ENCODE results near the gene CABP1. TPM values are rescaled to one million over a fixed set of nuclear protein-coding genes. Genes with fewer than 3 reads are reported as not detected.

Gene CABP1
- total and polyA plus RNA-seq, 2 of the 13 experiments (the other 11 are each of a cell fraction or from before 2014, with no cell fraction given) = not detected

DNA sequence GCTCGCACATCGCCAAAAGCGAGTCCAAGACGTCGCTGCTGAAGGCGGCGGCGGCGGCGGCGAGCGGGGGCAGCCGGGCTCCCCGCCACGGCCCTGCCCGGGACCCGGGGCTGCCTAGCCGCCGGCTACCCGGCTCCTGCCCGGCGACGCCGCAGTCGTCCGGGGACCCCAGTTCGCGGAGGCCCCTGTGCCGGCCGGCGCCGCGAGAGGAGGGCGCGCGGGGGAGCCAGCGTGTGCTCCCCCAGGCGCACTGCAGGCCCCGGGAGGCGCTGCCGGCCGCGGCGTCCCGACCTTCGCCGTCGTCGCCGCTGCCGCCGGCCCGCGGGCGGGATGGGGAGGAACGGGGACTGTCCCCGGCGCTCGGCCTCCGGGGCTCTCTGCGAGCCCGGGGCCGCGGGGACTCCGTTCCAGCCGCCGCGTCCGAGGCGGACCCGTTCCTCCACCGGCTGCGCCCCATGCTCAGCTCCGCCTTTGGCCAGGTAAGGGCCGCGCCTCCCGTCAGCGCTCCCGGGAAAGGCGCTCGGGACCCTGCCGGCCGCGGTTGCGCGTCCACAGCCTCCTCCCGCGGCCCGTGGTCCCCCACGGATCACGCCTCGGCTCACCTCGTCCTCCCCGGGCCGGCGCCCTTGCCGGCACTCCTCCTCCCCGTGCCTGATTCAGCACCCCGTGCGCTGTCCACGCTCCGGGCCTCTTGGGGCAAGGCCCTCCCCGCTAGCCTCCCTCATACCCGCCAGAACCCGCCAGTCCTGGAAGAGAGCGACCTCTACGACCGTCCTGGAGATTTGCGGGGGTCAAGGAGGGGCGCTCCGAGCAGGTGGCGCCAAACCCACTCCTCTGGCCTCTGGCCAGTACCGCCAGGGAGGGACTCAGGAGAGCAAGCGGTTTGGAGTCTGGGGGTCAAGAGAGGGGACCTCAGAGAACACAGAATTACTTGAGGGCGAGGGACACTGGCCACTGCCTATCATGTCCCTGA is 721 bp downstream of the CABP1 start (continued):
- TF ChIP-seq, protein P1, sequence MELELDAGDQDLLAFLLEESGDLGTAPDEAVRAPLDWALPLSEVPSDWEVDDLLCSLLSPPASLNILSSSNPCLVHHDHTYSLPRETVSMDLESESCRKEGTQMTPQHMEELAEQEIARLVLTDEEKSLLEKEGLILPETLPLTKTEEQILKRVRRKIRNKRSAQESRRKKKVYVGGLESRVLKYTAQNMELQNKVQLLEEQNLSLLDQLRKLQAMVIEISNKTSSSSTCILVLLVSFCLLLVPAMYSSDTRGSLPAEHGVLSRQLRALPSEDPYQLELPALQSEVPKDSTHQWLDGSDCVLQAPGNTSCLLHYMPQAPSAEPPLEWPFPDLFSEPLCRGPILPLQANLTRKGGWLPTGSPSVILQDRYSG (CRISPR knock-in tag; IDR thresholded peaks at IDR 0.05) = no peak
- no peak for TF ChIP-seq CEBPB (IDR thresholded peaks at IDR 0.05; ENCODE audit: borderline replicate concordance, low read depth, low read length)
- no peak for TF ChIP-seq GLI4 (CRISPR knock-in tag; IDR thresholded peaks at IDR 0.05; ENCODE audit: borderline replicate concordance)
- no peak for TF ChIP-seq SCMH1 (CRISPR knock-in tag; IDR thresholded peaks at IDR 0.05; ENCODE audit: borderline replicate concordance)
- no peak for TF ChIP-seq TEAD3 (CRISPR knock-in tag; optimal IDR thresholded peaks at IDR 0.05; ENCODE audit: borderline replicate concordance)
- no peak for TF ChIP-seq ZC3H4 (CRISPR knock-in tag; IDR thresholded peaks at IDR 0.05; ENCODE audit: borderline replicate concordance)
- TF ChIP-seq, protein P2, sequence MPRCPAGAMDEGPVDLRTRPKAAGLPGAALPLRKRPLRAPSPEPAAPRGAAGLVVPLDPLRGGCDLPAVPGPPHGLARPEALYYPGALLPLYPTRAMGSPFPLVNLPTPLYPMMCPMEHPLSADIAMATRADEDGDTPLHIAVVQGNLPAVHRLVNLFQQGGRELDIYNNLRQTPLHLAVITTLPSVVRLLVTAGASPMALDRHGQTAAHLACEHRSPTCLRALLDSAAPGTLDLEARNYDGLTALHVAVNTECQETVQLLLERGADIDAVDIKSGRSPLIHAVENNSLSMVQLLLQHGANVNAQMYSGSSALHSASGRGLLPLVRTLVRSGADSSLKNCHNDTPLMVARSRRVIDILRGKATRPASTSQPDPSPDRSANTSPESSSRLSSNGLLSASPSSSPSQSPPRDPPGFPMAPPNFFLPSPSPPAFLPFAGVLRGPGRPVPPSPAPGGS (CRISPR knock-in tag; IDR thresholded peaks at IDR 0.05) = 0 out of 2 replicates have a peak, but pooled peaks have one; percentile 45
- no peak for TF ChIP-seq PAWR (CRISPR knock-in tag; IDR thresholded peaks at IDR 0.05; ENCODE audit: borderline replicate concordance)
- TF ChIP-seq BRCA1 (CRISPR knock-in tag; IDR thresholded peaks at IDR 0.05) = no peak
- no peak for TF ChIP-seq ZNF337 (CRISPR knock-in tag; IDR thresholded peaks at IDR 0.05; ENCODE audit: borderline replicate concordance, low read depth)
- TF ChIP-seq, protein P3, sequence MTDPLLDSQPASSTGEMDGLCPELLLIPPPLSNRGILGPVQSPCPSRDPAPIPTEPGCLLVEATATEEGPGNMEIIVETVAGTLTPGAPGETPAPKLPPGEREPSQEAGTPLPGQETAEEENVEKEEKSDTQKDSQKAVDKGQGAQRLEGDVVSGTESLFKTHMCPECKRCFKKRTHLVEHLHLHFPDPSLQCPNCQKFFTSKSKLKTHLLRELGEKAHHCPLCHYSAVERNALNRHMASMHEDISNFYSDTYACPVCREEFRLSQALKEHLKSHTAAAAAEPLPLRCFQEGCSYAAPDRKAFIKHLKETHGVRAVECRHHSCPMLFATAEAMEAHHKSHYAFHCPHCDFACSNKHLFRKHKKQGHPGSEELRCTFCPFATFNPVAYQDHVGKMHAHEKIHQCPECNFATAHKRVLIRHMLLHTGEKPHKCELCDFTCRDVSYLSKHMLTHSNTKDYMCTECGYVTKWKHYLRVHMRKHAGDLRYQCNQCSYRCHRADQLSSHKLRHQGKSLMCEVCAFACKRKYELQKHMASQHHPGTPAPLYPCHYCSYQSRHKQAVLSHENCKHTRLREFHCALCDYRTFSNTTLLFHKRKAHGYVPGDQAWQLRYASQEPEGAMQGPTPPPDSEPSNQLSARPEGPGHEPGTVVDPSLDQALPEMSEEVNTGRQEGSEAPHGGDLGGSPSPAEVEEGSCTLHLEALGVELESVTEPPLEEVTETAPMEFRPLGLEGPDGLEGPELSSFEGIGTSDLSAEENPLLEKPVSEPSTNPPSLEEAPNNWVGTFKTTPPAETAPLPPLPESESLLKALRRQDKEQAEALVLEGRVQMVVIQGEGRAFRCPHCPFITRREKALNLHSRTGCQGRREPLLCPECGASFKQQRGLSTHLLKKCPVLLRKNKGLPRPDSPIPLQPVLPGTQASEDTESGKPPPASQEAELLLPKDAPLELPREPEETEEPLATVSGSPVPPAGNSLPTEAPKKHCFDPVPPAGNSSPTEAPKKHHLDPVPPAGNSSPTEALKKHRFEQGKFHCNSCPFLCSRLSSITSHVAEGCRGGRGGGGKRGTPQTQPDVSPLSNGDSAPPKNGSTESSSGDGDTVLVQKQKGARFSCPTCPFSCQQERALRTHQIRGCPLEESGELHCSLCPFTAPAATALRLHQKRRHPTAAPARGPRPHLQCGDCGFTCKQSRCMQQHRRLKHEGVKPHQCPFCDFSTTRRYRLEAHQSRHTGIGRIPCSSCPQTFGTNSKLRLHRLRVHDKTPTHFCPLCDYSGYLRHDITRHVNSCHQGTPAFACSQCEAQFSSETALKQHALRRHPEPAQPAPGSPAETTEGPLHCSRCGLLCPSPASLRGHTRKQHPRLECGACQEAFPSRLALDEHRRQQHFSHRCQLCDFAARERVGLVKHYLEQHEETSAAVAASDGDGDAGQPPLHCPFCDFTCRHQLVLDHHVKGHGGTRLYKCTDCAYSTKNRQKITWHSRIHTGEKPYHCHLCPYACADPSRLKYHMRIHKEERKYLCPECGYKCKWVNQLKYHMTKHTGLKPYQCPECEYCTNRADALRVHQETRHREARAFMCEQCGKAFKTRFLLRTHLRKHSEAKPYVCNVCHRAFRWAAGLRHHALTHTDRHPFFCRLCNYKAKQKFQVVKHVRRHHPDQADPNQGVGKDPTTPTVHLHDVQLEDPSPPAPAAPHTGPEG (CRISPR knock-in tag; IDR thresholded peaks at IDR 0.05) = no peak
- no peak for TF ChIP-seq EHMT2 (IDR thresholded peaks at IDR 0.05; ENCODE audit: borderline replicate concordance, low read depth, low read length)
- TF ChIP-seq, protein P4, sequence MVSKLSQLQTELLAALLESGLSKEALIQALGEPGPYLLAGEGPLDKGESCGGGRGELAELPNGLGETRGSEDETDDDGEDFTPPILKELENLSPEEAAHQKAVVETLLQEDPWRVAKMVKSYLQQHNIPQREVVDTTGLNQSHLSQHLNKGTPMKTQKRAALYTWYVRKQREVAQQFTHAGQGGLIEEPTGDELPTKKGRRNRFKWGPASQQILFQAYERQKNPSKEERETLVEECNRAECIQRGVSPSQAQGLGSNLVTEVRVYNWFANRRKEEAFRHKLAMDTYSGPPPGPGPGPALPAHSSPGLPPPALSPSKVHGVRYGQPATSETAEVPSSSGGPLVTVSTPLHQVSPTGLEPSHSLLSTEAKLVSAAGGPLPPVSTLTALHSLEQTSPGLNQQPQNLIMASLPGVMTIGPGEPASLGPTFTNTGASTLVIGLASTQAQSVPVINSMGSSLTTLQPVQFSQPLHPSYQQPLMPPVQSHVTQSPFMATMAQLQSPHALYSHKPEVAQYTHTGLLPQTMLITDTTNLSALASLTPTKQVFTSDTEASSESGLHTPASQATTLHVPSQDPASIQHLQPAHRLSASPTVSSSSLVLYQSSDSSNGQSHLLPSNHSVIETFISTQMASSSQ (IDR thresholded peaks at IDR 0.05; ENCODE audit: low read depth) = no peak
- TF ChIP-seq, protein P4 (CRISPR knock-in tag; IDR thresholded peaks at IDR 0.05; ENCODE audit: borderline replicate concordance) = no peak
- TF ChIP-seq POLR2AphosphoS5 (IDR thresholded peaks at IDR 0.05; ENCODE audit: low read depth, low read length) = no peak
- no peak for TF ChIP-seq TOE1 (CRISPR knock-in tag; IDR thresholded peaks at IDR 0.05)
